ENCODE results near the gene RPS8. TPM values are rescaled to one million over a fixed set of nuclear protein-coding genes. Genes with fewer than 3 reads are reported as not detected.

Gene RPS8
- total RNA-seq, 1 donor from 2014 or later: 1,187 TPM

DNA sequence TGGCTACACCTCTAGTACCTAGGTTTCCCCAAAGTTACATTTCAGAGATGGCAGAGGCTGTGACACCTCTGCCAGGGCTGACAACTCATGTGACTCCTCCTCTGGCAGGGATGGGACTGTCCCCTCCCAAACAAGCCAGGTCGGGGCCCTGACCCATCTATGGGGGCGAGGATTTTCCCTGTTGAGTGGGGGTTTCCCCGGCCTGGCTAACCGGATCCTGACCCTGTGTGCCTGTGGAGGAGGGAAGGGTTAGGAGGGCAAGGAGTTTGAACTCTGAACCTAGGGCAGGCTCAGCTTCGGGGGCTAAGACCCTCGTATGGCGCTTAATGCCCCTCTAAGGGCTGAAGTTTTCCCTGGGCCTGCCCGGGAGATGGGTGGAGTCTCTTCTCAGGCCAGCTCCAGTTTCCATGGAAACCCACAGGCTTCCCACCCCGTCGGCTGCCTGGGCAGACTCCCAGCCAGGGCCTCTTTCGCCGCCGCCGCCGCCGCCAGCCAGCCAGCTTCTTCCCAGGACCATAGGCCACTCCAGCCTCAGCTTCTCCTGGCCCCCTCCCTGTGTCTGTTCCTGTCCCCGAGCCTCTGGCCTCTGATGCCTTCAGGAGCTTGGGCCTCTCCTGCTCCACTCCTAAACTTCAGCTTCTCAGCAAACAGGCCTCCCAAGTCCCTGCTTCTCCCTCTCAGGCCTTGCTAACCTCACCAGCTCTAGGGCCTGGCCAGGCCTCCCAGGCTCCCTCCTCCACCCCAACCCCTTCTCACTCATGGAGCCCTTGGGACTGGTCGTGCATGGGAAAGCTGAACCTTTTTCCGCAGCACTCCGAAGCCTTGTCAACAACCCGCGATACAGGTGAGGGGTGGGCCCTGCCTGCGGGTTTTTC is 33.0 kb downstream of the RPS8 start, which contains the start of gene BTBD19:
Gene BTBD19, plus strand, starts transcription at position 461 of the 875 bp plus-strand sequence. Its CDS starts 298 bp downstream, at position 759.
- Mint-ChIP-seq H3K9me3 (ENCODE audit: unreplicated experiment) (no peaks in the 10 kb centered on the region), H3K36me3 (ENCODE audit: low read depth, unreplicated experiment) (peaks cover 12% of the 10 kb centered on the region), H3K27me3 (ENCODE audit: low read depth, unreplicated experiment) (no peaks in the 10 kb centered on the region), H3K27ac (ENCODE audit: unreplicated experiment) (peak within 1 kb of the TSS; percentile 99), H3K4me3 (ENCODE audit: unreplicated experiment) (peak within 1 kb of the TSS; percentile 79), H3K4me1 (ENCODE audit: low read depth, unreplicated experiment) (peaks cover 62% of the 10 kb centered on the region)
- Histone ChIP-seq H3K4me3 (ENCODE audit: insufficient read depth, low read depth, low read length) (peak within 1 kb of the TSS; percentile 53), H3K27me3 (ENCODE audit: insufficient read depth, low read length) (no peaks in the 10 kb centered on the region), H2AFZ (ENCODE audit: low read depth, low read length) (peak within 1 kb of the TSS; percentile 2), H3K79me2 (ENCODE audit: insufficient read depth, low read length) (peaks cover 63% of the 10 kb centered on the region), H3K4me2 (ENCODE audit: low read length) (peak within 1 kb of the TSS; percentile 86), H4K20me1 (ENCODE audit: insufficient read depth, low read length) (peaks cover 28% of the 10 kb centered on the region), H3K27ac (ENCODE audit: low read depth, low read length) (peak within 1 kb of the TSS; percentile 100), H3K9ac (ENCODE audit: low read length) (peak within 1 kb of the TSS; percentile 98), H3K9me3 (ENCODE audit: insufficient read depth, low read depth, low read length) (no peaks in the 10 kb centered on the region), H3K4me1 (ENCODE audit: insufficient read depth, low read length) (peaks cover 83% of the 10 kb centered on the region), H3K36me3 (ENCODE audit: insufficient read depth, low read length) (peaks cover 28% of the 10 kb centered on the region)
- no peak for TF ChIP-seq EZH2 (IDR thresholded peaks at IDR 0.05; ENCODE audit: insufficient read depth, low read length)
- TF ChIP-seq, protein P1, sequence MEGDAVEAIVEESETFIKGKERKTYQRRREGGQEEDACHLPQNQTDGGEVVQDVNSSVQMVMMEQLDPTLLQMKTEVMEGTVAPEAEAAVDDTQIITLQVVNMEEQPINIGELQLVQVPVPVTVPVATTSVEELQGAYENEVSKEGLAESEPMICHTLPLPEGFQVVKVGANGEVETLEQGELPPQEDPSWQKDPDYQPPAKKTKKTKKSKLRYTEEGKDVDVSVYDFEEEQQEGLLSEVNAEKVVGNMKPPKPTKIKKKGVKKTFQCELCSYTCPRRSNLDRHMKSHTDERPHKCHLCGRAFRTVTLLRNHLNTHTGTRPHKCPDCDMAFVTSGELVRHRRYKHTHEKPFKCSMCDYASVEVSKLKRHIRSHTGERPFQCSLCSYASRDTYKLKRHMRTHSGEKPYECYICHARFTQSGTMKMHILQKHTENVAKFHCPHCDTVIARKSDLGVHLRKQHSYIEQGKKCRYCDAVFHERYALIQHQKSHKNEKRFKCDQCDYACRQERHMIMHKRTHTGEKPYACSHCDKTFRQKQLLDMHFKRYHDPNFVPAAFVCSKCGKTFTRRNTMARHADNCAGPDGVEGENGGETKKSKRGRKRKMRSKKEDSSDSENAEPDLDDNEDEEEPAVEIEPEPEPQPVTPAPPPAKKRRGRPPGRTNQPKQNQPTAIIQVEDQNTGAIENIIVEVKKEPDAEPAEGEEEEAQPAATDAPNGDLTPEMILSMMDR (IDR thresholded peaks at IDR 0.05; ENCODE audit: insufficient read depth, low read depth, low read length): no peak
- DNase-seq (ENCODE audit: low read depth): peak; percentile 84
- no peak for FAIRE-seq

DNA sequence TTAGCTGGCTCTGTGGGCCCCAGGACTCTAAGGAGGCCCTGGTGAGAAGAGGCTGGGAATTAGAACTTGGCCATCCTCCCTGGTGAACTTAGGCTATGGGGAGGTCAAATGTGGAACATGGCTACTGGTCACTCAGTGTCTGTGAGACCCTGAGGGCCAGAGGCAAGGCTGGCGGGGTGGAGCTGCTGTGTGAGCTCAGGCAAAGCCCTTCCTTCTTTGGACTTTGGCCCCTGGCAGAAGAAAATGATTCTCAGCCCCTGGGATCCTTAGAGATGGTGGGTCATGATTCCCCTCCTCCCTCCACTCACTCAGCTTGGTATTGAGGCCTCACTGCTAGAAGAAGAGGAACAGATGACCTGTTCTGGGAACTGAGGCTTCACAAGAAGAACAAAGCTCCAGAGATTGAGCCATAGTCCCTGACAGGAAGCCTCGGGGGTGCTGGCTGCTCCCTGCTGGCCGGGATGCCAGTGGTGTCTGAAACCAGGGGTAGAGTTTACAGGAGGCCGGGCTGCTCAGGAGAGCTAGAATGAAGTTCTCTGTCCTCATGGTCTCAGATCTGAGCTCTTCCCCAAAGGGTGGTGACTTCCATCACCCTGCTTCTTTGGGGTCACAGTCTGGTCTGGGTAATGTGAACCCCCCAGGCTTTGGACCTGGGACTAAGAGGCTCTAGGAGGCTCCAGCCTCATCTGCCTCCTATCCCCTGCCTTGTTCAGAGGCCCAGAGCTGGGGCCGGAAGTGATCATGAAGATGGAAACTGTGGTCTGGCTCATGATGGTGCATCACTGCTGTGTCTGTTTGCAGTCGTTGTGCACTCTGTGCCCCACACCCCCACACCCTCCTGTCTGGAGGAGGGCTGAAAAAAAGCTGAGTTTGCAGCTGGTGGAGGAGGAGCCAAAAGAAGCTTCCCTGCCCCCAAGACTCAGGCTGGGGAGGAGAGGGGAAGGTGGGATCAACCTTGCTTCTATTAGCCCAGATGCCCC is 33.9 kb downstream of the RPS8 start:
- DNase-seq (ENCODE audit: low read depth) (peak; percentile 82), FAIRE-seq (no peak)
- H3K27me3 ChIP-seq (ENCODE audit: insufficient read depth, low read length): no peaks in the 10 kb centered on the region
- no peak for TF ChIP-seq EZH2 (IDR thresholded peaks at IDR 0.05; ENCODE audit: insufficient read depth, low read length)
- TF ChIP-seq, protein P1 (IDR thresholded peaks at IDR 0.05; ENCODE audit: insufficient read depth, low read depth, low read length): no peak
- peaks cover 9% of the 10 kb centered on the region for H3K36me3 Mint-ChIP-seq (ENCODE audit: low read depth, unreplicated experiment)
- H2AFZ ChIP-seq (ENCODE audit: low read depth, low read length): no peak overlapping the region
- H3K4me1 ChIP-seq (ENCODE audit: insufficient read depth, low read length): peaks cover 81% of the 10 kb centered on the region
- peak overlapping the region; percentile 53 for H3K4me3 ChIP-seq (ENCODE audit: insufficient read depth, low read depth, low read length)
- H3K9me3 ChIP-seq (ENCODE audit: insufficient read depth, low read depth, low read length): no peaks in the 10 kb centered on the region
- peak overlapping the region; percentile 86 for H3K4me2 ChIP-seq (ENCODE audit: low read length)
- no peaks in the 10 kb centered on the region for H3K9me3 Mint-ChIP-seq (ENCODE audit: unreplicated experiment)
- H3K27me3 Mint-ChIP-seq (ENCODE audit: low read depth, unreplicated experiment): no peaks in the 10 kb centered on the region
- peaks cover 63% of the 10 kb centered on the region for H3K4me1 Mint-ChIP-seq (ENCODE audit: low read depth, unreplicated experiment)
- peak overlapping the region; percentile 77 for H3K4me3 Mint-ChIP-seq (ENCODE audit: unreplicated experiment)
- H4K20me1 ChIP-seq (ENCODE audit: insufficient read depth, low read length): peaks cover 18% of the 10 kb centered on the region
- H3K27ac Mint-ChIP-seq (ENCODE audit: unreplicated experiment): peak overlapping the region; percentile 99
- H3K27ac ChIP-seq (ENCODE audit: low read depth, low read length): peak overlapping the region; percentile 100
- H3K36me3 ChIP-seq (ENCODE audit: insufficient read depth, low read length): peaks cover 19% of the 10 kb centered on the region
- H3K9ac ChIP-seq (ENCODE audit: low read length): peak overlapping the region; percentile 98
- H3K79me2 ChIP-seq (ENCODE audit: insufficient read depth, low read length): peaks cover 55% of the 10 kb centered on the region

All from astrocyte (in vitro differentiated cells and primary cell).